Effector memory CD4-positive, alpha-beta T cell (primary cell): ENCODE measurements around the gene ARHGAP1.

ENCODE experiments used
- DNase-seq, 3 donors: peaks; one replicate each; pipeline ENCODE4 v3.0.0-alpha.2; 2020
- H3K27ac ChIP-seq: 2 replicates; pipeline ENCODE4 v1.7.0; 2013; ENCODE audit warnings: mild to moderate bottlenecking, low read length, moderate library complexity; ENCODE audit not compliant: insufficient read depth, poor library complexity, severe bottlenecking
- H3K27me3 ChIP-seq: replicated peaks from 2 replicates; pipeline ENCODE4 v1.7.0; 2013; ENCODE audit warnings: mild to moderate bottlenecking, low read length; ENCODE audit not compliant: insufficient read depth, control insufficient read depth, poor library complexity, severe bottlenecking
- H3K36me3 ChIP-seq: 2 replicates; pipeline ENCODE4 v1.7.0; 2013; ENCODE audit warnings: mild to moderate bottlenecking, low read length, moderate library complexity; ENCODE audit not compliant: control insufficient read depth, insufficient read depth
- H3K4me1 ChIP-seq: 2 replicates; pipeline ENCODE4 v1.7.0; 2013; ENCODE audit warnings: low read length, mild to moderate bottlenecking; ENCODE audit not compliant: control insufficient read depth, insufficient read depth, poor library complexity, severe bottlenecking
- H3K4me3 ChIP-seq: 2 replicates; pipeline ENCODE4 v1.7.0; 2013; ENCODE audit warnings: low read length, low read depth, mild to moderate bottlenecking; ENCODE audit not compliant: insufficient read depth, poor library complexity, severe bottlenecking
- H3K9me3 ChIP-seq: 2 replicates; pipeline ENCODE4 v1.7.0; 2013; ENCODE audit warnings: mild to moderate bottlenecking, low read length, moderate library complexity; ENCODE audit not compliant: control insufficient read depth

The ARHGAP1 gene

GRCh38 chr11:46695345-46696211 is 4.8 kb downstream of the ARHGAP1 start:
- no peaks in the 10 kb centered on the region for H3K9me3 ChIP-seq
- H3K36me3 ChIP-seq: peaks cover 46% of the 10 kb centered on the region
- DNase-seq: no peak
- no peak overlapping the region for H3K4me3 ChIP-seq
- no peaks in the 10 kb centered on the region for H3K27me3 ChIP-seq
- no peak overlapping the region for H3K27ac ChIP-seq
- peaks cover 23% of the 10 kb centered on the region for H3K4me1 ChIP-seq

GRCh38 chr11:46694607-46695006 is 5.8 kb downstream of the ARHGAP1 start:
- Histone ChIP-seq H3K4me1 (peaks cover 23% of the 10 kb centered on the region), H3K9me3 (no peaks in the 10 kb centered on the region), H3K36me3 (peaks cover 51% of the 10 kb centered on the region), H3K4me3 (no peak overlapping the region), H3K27me3 (no peaks in the 10 kb centered on the region), H3K27ac (no peak overlapping the region)
- no peak for DNase-seq

- H3K27ac ChIP-seq: no peak overlapping the region
- peaks cover 52% of the 10 kb centered on the region for H3K36me3 ChIP-seq
- H3K9me3 ChIP-seq: no peaks in the 10 kb centered on the region
- peaks cover 21% of the 10 kb centered on the region for H3K4me1 ChIP-seq
- H3K27me3 ChIP-seq: no peaks in the 10 kb centered on the region
- H3K4me3 ChIP-seq: no peak overlapping the region
- no peak for DNase-seq
These were observed 6.3 kb downstream of the ARHGAP1 start for GRCh38 chr11:46694072-46694471.

GRCh38 chr11:46693597-46694012 is 6.8 kb downstream of the ARHGAP1 start:
- H3K27me3 ChIP-seq: no peaks in the 10 kb centered on the region
- H3K4me3 ChIP-seq: no peak overlapping the region
- H3K27ac ChIP-seq: no peak overlapping the region
- H3K9me3 ChIP-seq: no peaks in the 10 kb centered on the region
- H3K36me3 ChIP-seq: peaks cover 55% of the 10 kb centered on the region
- H3K4me1 ChIP-seq: peaks cover 16% of the 10 kb centered on the region
- no peak for DNase-seq

GRCh38 chr11:46692450-46692849 is 8.0 kb downstream of the ARHGAP1 start:
- Histone ChIP-seq H3K27me3 (no peaks in the 10 kb centered on the region), H3K36me3 (peaks cover 66% of the 10 kb centered on the region), H3K4me1 (peaks cover 7% of the 10 kb centered on the region), H3K4me3 (no peak overlapping the region), H3K9me3 (no peaks in the 10 kb centered on the region), H3K27ac (no peak overlapping the region)
- no peak for DNase-seq

- Histone ChIP-seq H3K36me3 (peaks cover 74% of the 10 kb centered on the region), H3K4me3 (no peak overlapping the region), H3K27me3 (no peaks in the 10 kb centered on the region), H3K27ac (no peak overlapping the region), H3K4me1 (no peaks in the 10 kb centered on the region), H3K9me3 (no peaks in the 10 kb centered on the region)
- DNase-seq: no peak
These were observed 9.7 kb downstream of the ARHGAP1 start for GRCh38 chr11:46690702-46691101.

GRCh38 chr11:46686886-46687795 is 13.3 kb downstream of the ARHGAP1 start:
- peaks cover 58% of the 10 kb centered on the region for H3K36me3 ChIP-seq
- no peaks in the 10 kb centered on the region for H3K4me1 ChIP-seq
- no peak for DNase-seq
- no peaks in the 10 kb centered on the region for H3K27me3 ChIP-seq
- peak overlapping the region; percentile 13 for H3K27ac ChIP-seq
- H3K9me3 ChIP-seq: no peaks in the 10 kb centered on the region
- H3K4me3 ChIP-seq: no peak overlapping the region

- Histone ChIP-seq H3K4me3 (no peak overlapping the region), H3K4me1 (no peaks in the 10 kb centered on the region), H3K27me3 (no peaks in the 10 kb centered on the region), H3K36me3 (peaks cover 69% of the 10 kb centered on the region), H3K27ac (no peak overlapping the region), H3K9me3 (no peaks in the 10 kb centered on the region)
- DNase-seq: no peak
These were observed 16.1 kb downstream of the ARHGAP1 start for GRCh38 chr11:46684367-46684766.

- Histone ChIP-seq H3K36me3 (peaks cover 72% of the 10 kb centered on the region), H3K27ac (no peak overlapping the region)
- no peak for DNase-seq
These were observed 17.4 kb downstream of the ARHGAP1 start for GRCh38 chr11:46682773-46683752.

More at GRCh38 chr11:46682773-46683752, 17.4 kb downstream of the ARHGAP1 start:
- Histone ChIP-seq H3K4me1 (no peaks in the 10 kb centered on the region), H3K4me3 (no peak overlapping the region), H3K27me3 (no peaks in the 10 kb centered on the region), H3K9me3 (no peaks in the 10 kb centered on the region)
